Measurements from ENCODE around the gene CDKN2D. TPM values are rescaled to one million over a fixed set of nuclear protein-coding genes. Genes with fewer than 3 reads are reported as not detected.

CDKN2D gene
- total and polyA plus RNA-seq, 2 of the 8 experiments (the other 6 are each of a cell fraction or from before 2014, with no cell fraction given), result 3.0 to 4.0 TPM

DNA sequence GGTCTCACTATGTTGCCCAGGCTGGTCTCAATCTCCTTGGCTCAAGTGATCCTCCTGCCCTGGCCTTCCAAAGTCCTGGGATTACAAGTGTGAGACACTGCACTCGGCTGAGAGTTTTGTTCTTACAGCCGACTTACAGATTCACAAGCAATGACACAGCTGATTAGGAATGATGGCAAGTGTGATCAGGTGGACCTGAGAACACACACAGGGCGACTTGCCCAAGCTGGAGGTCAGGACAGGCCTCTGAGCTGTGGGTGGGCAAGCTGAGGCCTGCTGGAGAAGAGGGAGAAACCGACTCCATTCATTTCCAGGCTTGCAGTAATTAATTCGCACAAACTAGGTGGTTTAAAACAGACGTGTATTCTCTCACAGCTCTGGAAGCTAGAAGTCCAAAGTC, 33.2 kb downstream of the CDKN2D start:
- H3K27me3 ChIP-seq (replicated peaks in 1 of 4; ENCODE audit: control insufficient read depth in 3 of 4, extremely low read depth in 1 of 4, insufficient read depth in 3 of 4, low read length in 3 of 4), result no peaks in the 10 kb centered on the region
- no peak for FAIRE-seq
- H2BK12ac ChIP-seq (ENCODE audit: low read depth, low read length), result no peak overlapping the region
- H3K36me3 ChIP-seq (ENCODE audit: control insufficient read depth in 2 of 4, insufficient read depth in 4 of 4, low read length in 3 of 4), result no peaks in the 10 kb centered on the region
- H4K20me1 ChIP-seq (replicated peaks in 1 of 2; ENCODE audit: control insufficient read depth in 1 of 2, insufficient read depth in 2 of 2, low read length in 2 of 2), result no peaks in the 10 kb centered on the region
- H3K4me1 ChIP-seq (replicated peaks in 1 of 4; ENCODE audit: control insufficient read depth in 3 of 4, insufficient read depth in 4 of 4, low read length in 3 of 4), result no peaks in the 10 kb centered on the region
- H2AK5ac ChIP-seq (ENCODE audit: low read depth, low read length), result no peak overlapping the region
- H2BK5ac ChIP-seq (ENCODE audit: low read depth, low read length), result no peak overlapping the region
- H3K23ac ChIP-seq (ENCODE audit: insufficient read length), result no peak overlapping the region
- no peak overlapping the region for H3K4me2 ChIP-seq (ENCODE audit: insufficient read depth in 1 of 2, low read depth in 2 of 2, low read length in 2 of 2)
- H3K79me1 ChIP-seq (ENCODE audit: low read depth, low read length), result no peaks in the 10 kb centered on the region
- WGBS, 2 experiments (ENCODE audit: extremely low coverage in 1 of 2, insufficient coverage in 1 of 2, insufficient read length in 1 of 2, insufficient replicate concordance in 2 of 2, low coverage in 1 of 2, low lambda C conversion rate in 2 of 2, missing lambda C conversion rate in 1 of 2), result 82% methylated on average over 6 of the region's 6 CpGs; no CpG with 5 or more reads in 1 of the 2 experiments
- no peak overlapping the region for H2BK20ac ChIP-seq (ENCODE audit: low read length)
- no peak overlapping the region for H4K91ac ChIP-seq (replicated peaks; ENCODE audit: insufficient read length, low read length)
- H4K5ac ChIP-seq (ENCODE audit: insufficient read length, low read depth, low read length), result no peak overlapping the region
- H3K9ac ChIP-seq (replicated peaks in 1 of 4; ENCODE audit: extremely low read depth in 1 of 4, low read depth in 3 of 4, low read length in 3 of 4), result no peak overlapping the region; a peak in 1 of 7 replicates
- POLR2A ChIA-PET (ENCODE audit: partially characterized antibody), result interaction anchor here (1.1 to 1.7 kb wide), 3 partner anchors 12 to 126 kb away, joined by 3 to 4 read pairs (median 3); no protein-coding TSS in a partner anchor
- no peak for TF ChIP-seq POLR2AphosphoS5 (IDR thresholded peaks at IDR 0.05; ENCODE audit: low read depth, low read length)
- no peak for TF ChIP-seq TBP (IDR thresholded peaks at IDR 0.05; ENCODE audit: low read depth, low read length)
- TF ChIP-seq SIRT6 (IDR thresholded peaks at IDR 0.05; ENCODE audit: low read length), result no peak
- TF ChIP-seq SP1 (IDR thresholded peaks at IDR 0.05; ENCODE audit: low read depth, low read length), result no peak
- TF ChIP-seq ZNF274 (IDR thresholded peaks at IDR 0.05; ENCODE audit: borderline replicate concordance, extremely low read depth, low read length), result no peak
- TF ChIP-seq SP2 (IDR thresholded peaks at IDR 0.05; ENCODE audit: low read length), result no peak
- no peak for TF ChIP-seq GABPA (IDR thresholded peaks at IDR 0.05; ENCODE audit: borderline replicate concordance, insufficient read depth, low read length)
- no peak for TF ChIP-seq CBX8 (IDR thresholded peaks at IDR 0.05; ENCODE audit: borderline replicate concordance, low read depth, low read length)
- TF ChIP-seq, protein P1, sequence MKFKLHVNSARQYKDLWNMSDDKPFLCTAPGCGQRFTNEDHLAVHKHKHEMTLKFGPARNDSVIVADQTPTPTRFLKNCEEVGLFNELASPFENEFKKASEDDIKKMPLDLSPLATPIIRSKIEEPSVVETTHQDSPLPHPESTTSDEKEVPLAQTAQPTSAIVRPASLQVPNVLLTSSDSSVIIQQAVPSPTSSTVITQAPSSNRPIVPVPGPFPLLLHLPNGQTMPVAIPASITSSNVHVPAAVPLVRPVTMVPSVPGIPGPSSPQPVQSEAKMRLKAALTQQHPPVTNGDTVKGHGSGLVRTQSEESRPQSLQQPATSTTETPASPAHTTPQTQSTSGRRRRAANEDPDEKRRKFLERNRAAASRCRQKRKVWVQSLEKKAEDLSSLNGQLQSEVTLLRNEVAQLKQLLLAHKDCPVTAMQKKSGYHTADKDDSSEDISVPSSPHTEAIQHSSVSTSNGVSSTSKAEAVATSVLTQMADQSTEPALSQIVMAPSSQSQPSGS (IDR thresholded peaks at IDR 0.05; ENCODE audit: low read length), result no peak
- TF ChIP-seq SIN3A (conservative IDR thresholded peaks at IDR 0.05 in 1 of 2, IDR thresholded peaks at IDR 0.05 in 1 of 2; ENCODE audit: low read depth in 1 of 2, low read length in 2 of 2), result no peak
- TF ChIP-seq RAD21 (IDR thresholded peaks at IDR 0.05 in 1 of 2, conservative IDR thresholded peaks at IDR 0.05 in 1 of 2; ENCODE audit: low read depth in 2 of 2, low read length in 2 of 2), result no peak
- TF ChIP-seq SP4 (IDR thresholded peaks at IDR 0.05; ENCODE audit: low read length), result no peak
- DNase-seq (ENCODE audit: low read depth in 1 of 2, low spot score in 2 of 2), result no peak
- CTCF ChIA-PET (ENCODE audit: partially characterized antibody), result interaction anchor here (1.1 to 8.3 kb wide), 8 partner anchors 10 to 52 kb away, joined by 3 to 55 read pairs (median 6); partner anchors contain the start of gene S1PR5
- H3K4me3 ChIP-seq (ENCODE audit: extremely low read depth in 1 of 4, insufficient read depth in 2 of 4, low read depth in 3 of 4, low read length in 4 of 4), result no peak overlapping the region
- no peak overlapping the region for H3K14ac ChIP-seq (ENCODE audit: insufficient read length)
- no peak overlapping the region for H2BK120ac ChIP-seq (replicated peaks; ENCODE audit: low read depth, low read length)
- no peak overlapping the region for H3K4ac ChIP-seq (replicated peaks; ENCODE audit: insufficient read length, low read depth, low read length)
- no peak overlapping the region for H3K27ac ChIP-seq (ENCODE audit: low read depth, low read length)
- H3K9me3 ChIP-seq (ENCODE audit: insufficient read depth in 2 of 2, low read depth in 1 of 2, low read length in 1 of 2), result no peaks in the 10 kb centered on the region
- H2BK15ac ChIP-seq (ENCODE audit: low read length), result no peak overlapping the region
- H3K79me2 ChIP-seq (ENCODE audit: control insufficient read depth in 1 of 2, insufficient read depth in 2 of 2, low read length in 2 of 2), result no peaks in the 10 kb centered on the region
- H3K18ac ChIP-seq (ENCODE audit: extremely low read depth, low read length), result no peak overlapping the region
- no peak overlapping the region for H3K56ac ChIP-seq (replicated peaks; ENCODE audit: insufficient read length, low read depth, low read length)
- H3K23me2 ChIP-seq (ENCODE audit: low read depth, low read length), result no peaks in the 10 kb centered on the region
- H4K8ac ChIP-seq (ENCODE audit: extremely low read depth, insufficient read depth, low read length), result no peak overlapping the region
- peak overlapping the region; percentile 58; the same call in 1 of the 2 replicates for H2AFZ ChIP-seq (ENCODE audit: low read length)

All from H1 (cell line).